UCSD-AML1 (cell line): ENCODE results near the gene RAB1A.
"Not testable (repeated sequence)": the region's sequence is repeated elsewhere in the genome, so short reads cannot be mapped to it uniquely, and the experiment has no call there.

Experiments used
- DNase-seq: peaks from one replicate; lab custom pipeline; 2025; ENCODE audit not compliant: unreplicated experiment; lab: John Stamatoyannopoulos, UW

RAB1A gene

DNA sequence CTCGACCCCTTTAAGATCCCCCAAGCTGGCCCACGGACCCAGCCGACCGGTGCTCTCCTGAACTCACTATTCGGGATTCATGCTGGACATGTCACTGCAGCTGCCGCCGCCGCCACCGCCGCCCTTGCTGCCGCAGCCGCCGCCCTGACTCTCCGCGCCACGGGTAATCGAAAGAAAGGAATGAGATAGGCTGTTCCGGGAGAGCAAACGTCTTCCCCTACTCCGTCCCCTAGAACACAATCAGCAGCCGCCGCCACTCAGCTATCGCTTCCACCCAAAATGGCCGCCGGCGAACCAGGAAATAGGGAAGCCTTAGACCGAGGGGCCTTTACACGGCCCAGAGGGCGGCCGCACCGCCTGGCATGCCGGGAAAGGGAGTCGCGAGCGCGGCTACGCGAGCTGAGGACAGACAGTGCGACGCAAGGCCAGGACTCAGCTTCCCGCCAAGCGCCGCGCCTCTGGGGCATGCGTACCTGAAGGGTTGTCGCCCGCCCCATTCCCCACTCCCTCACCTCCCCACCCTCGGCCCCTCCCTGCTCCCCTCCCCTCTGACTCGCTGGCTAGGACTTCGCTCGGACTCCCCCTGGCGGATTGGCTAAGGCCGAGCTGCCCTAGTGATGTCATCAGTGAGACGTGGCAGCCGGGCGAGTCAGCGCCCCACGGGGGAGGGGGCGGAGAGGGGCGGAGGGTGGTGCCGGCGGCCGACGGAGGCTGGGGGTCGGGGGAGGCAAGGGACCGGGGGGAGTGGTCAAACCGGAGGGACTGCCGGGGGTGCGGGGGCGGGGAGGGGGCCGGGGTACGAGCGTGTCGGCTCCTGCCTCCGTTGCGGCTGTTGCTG lies at the start of gene RAB1A:
TSS of gene RAB1A (minus strand) at position 281 of the 838 bp plus-strand sequence. CDS start at position 90, 191 bp downstream.
- DNase-seq = peak; percentile 100

DNA sequence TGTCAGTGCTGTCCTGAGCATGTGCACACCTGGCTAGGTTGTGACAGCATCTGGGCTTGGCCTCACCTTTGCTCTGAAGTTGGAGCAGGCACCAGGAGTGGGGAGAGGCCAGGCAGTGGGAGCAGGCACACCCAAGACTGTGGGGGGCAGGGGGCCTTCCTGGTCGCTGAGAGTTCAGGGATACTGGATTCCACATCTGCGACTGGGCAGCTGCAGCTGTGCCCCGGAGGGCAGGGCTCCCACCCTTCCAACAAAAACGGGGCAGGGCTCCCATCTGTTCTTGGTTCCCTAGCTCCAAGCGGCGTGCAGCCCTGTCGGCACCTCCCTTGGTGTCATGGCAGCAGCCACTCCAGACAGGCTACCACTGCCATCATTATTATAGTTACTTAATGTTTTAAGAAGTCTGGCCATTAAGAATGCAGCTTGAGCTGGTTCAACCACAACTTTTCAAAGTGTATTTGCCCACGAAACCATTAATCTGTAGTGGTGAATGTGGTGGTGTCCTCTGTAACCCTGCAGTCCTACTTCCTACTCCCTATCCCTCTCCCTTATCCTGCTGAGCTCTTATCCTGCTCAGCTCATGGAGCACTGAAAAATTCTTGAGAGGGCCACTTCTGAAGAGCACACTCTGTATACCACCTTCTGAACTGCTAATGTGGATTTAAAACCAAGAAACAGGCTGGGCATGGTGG lies 48.0 kb upstream of the RAB1A start:
- no peak for DNase-seq

DNA sequence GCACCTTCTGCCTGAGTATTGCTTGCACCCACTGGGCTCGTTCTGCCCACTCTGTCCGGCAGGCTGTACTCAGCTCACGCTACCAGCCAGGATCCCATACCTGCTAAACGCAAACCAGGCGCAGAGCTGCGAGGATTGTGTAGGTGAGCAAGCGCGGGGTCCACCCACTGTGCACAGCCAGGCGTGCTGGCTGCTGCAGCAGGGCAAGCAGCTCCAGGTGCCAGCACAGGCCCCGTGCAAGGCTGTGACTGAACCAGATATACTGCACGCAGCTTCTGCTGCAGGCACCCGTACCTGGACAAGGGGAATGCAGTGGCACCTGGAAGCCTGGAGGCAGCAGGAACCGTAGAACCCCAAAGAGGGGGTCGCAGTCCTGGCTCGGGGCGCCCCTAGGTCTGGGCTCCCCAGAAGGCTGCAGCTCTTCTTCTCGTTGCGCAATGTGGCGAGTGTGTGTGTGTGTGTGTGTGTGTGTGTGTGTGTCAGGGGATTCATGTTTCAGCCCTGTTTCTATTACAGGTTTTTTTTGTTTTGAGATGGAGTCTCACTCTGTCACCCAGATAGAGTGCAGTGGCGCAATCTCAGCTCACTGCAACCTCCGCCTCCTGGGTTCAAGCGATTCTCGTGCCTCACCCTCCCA lies 46.1 kb upstream of the RAB1A start:
- no peak for DNase-seq

DNA sequence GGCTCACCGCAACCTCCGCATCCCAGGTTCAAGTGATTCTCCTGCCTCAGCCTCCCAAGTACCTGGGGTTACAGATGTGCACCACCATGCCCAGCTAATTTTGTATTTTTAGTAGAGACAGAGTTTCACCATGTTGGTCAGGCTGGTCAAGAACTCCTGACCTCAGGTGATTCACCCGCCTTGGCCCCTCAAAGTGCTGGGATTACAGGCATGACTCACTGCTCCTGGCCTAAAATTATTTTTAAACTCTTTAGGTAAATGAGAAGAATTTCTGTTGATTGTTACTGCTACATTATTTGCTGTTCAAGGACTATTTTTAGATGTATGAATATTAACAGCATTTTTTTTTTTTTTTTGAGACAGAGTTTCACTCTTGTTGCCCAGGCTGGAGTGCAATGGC lies 44.1 kb upstream of the RAB1A start:
- not testable (repeated sequence) for DNase-seq

DNA sequence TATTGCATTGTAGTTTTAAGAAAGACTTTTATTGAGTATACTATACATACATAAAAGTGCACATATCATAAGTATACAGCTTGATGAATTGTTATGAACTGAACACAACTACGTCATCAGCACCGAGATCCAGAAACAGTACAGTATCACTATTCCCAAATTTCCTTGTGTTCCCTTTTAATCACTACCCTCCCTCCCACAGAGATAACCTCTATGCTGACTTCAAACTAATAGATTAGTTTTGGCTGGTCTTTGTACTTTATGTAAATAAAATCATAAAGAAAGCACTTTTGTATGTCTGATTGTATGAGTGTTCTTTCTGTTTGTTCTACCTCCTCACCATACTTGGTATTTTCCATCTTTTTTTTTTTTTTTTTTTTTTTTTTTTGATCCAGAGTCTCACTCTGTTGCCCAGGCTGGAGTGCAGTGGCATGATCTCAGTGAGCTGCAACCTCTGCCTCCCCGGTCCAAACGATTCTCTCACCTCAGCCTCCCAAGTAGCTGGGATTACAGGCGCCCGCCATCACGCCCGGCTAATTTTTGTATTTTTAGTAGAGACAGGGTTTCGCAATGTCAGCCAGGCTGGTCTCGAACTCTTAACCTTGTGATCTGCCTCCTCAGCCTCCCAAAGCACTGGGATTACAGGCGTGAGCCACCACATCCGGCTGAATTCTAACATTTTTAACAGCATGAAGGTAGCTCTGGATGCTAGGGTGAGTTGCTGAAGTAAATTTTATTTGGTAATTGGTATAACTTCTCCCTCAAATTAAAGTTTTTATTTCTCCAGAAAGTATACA lies 43.3 kb upstream of the RAB1A start:
- DNase-seq = no peak

DNA sequence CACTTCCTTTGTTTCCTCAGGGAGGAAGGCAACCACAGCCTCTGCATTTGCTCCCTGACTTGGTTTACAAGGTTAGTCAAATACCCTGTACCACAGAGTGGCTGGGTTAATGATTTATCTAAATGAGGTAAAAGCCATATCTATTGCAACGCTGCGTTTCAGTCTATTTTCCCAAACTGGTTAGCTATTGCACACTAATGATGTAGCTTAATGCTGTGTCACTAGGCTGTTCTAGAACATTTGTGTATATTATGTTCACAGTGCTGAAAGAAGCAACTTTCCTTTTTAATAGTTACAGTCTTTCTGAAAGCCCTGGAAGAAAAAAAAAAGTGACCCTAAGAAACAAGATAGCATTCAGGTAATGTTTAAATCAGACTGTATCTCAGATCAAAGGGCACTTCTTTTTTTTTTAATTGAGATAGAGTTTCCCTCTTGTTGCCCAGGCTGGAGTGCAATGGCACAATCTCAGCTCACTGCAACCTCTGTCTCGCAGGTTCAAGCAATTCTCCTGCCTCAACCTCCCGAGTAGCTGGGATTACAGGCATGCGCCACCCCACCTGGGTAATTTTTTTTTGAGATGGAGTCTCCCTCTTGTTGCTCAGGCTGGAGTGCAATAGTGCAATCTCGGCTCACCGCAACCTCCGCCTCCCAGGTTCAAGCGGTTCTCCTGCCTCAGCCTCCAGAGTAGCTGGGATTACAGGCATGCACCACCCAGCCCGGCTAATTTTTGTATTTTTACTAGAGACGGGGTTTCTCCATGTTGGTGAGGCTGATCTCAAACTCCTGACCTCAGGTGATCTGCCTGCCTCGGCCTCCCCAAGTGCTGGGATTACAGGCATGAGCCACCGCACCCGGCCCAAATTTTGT lies 40.9 kb upstream of the RAB1A start:
- DNase-seq = not testable (repeated sequence)

DNA sequence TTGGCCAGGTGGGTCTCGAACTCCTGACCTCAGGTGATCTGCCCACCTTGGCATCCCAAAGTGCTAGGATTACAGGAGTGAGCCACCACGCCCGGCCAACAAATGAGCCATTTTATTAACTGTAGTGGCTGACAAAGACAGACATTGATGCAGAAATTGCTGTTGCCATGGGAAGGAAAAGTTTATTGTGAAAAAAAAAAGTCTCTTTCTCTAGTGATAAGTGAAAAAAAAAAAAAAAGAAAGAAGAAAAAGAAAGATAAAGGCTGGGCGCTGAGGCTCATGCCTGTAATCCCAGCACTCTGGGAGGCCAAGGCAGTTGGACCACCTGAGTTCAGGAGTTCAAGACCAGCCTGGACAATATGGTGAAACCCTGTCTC lies 39.8 kb upstream of the RAB1A start:
- DNase-seq = no peak

DNA sequence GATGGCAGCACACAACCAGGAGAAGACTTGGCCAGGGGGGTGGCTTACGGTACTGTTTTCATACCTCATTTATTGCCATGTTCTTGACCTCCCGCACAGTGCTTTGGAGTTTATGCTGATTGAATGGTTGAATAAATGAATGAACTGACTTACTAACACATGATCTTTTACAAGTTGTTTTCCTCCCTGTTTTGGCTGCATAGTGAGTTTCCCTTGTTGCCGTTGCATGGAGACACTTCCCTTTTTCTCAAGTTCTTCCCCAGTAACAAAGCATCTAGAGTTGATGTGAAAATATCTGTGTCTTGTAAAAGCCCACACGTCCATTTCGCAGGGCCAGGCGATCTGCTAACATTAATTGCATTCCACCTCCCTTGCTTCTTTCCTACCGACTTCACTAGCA lies 35.7 kb upstream of the RAB1A start:
- no peak for DNase-seq

DNA sequence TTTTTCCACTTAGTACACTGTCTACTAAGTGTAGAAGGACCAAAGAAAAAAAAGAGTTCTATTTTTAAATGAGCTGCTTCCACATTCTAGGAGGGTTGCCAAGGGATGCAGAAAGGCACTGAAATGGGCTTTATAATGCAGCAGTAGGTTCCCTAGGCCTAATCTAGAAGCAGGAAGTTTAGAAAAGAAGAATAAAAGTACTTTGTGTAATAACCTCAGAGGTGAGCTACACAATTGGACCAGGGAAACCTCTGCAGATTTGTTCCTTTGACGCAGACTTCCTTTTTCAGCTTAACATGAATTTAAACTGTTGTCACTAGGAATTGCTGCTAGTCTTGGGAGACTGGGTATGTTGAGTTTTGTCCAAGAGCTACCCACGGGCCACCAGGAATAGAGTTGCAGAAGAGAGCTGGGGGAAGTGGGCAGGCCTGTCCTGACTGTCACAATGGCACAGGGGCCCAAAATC lies 34.6 kb upstream of the RAB1A start:
- no peak for DNase-seq

DNA sequence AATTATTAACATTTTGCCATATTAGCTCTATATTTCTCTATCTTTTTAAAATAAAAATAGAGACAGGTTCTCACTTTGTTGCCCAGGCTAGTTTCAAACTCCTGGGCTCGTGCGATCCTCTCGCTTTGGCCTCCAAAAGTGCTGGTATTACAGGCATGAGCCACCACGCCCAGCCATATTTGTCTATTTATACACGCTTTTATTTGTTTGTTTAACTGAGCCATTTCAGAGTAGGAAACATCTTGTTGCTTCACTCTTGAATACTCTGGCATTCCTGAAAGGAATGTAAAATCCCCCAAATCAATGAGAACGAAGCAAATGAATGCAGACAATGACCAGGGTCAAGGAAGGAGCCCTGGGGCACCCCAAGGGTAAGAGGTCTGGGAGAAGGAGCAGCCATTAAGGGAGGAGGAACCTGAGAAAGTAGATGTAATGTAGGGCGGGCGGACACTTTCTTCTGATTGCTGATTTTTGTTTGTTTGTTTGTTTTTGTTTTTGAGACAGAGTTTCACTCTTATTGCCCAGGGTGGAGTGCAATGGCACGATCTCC lies 31.7 kb upstream of the RAB1A start:
- DNase-seq = no peak

DNA sequence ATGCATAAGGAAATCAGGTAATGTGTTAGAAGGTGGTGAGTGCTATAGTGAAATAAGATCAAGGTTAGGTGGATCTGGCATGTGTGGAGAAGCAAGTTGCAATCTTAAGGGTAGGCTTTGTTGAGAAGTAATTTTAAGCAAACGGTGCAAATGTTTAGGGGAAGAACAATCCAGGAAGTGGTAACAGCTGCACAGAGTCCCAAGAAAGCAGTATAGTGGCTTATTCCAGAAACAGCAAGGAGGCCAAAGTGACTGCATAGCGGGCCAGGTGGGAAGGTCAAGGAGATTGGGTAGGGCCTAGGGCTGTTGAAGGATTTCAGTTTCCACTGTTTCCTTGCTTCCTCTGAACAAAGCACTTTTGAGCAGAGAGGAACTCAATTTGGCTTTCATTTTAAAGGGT lies 30.0 kb upstream of the RAB1A start:
- peak; percentile 43 for DNase-seq

DNA sequence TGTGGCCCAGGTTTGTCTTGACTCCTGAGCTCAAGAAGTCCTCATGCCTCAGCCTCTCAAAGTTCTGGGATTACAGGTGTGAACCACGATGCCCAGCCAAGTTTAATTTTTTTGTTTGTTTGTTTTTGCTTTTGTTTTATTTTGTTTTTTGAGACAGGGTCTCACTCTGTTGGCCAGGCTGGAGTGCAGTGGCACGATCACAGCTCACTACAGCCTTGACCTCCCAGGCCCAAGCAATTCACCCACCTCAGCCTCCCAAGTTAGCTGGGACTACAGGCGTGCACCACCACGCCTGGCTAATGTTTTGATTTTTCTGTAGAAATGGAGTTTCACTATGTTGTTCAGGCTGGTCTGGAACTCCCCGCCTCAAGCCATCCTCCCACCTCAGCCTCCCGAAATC lies 29.4 kb upstream of the RAB1A start:
- no peak for DNase-seq

DNA sequence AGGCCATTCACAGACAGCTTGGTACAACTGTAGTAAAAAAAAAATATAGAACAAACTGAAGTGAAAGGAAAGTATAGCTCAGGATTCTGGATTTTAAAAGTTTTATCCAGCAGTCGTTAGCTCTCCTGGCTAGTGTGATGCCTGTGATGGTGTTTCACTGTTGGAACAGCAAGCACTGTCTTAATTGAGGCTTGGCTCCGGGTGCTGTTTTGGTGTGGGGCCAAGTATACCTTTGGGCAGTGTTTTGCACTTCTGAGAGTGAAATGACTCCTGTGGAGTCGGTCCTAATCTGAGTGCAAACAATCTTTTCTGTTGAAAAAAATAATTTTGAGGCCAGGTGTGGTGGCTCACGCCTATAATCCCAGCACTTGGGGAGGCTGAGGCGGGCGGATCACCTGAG lies 28.7 kb upstream of the RAB1A start:
- DNase-seq = no peak

DNA sequence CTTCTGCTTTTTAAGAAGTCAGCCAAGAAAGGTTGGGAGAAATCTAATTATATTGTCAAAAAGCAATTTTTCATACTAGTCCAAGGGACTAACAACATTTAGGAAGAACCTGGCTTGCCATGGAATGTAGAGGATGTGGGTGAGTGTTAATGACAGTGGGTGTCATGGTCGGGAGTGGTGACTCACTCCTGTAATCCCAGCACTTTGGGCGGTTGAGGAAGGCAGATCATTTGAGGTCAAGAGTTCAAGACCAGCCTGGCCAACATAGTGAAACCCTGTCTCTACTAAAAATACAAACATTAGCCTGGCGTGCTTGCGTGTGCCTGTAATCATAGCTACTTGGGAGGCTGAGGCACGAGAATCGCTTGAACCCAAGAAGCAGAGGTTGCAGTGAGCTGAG lies 27.9 kb upstream of the RAB1A start:
- not testable (repeated sequence) for DNase-seq

DNA sequence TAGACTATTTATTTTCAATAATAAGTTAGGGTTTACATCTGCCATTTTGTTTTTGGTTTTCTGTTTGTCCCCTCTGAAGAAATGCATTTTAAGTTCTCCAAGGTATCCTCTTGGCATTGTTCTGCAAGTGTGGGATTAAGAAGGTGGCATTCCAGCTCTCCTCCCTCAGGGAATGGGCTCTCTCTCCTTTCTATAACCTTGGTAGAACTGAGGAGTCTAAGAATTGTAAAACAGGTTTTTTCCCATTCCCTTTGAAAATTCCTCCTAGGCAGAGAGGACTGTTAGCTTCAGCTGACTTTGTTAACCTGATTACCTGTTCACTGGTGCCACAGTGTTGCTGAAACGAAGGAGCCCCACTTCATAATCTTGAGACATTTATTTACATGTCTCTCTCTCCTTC lies 26.1 kb upstream of the RAB1A start:
- DNase-seq = no peak

DNA sequence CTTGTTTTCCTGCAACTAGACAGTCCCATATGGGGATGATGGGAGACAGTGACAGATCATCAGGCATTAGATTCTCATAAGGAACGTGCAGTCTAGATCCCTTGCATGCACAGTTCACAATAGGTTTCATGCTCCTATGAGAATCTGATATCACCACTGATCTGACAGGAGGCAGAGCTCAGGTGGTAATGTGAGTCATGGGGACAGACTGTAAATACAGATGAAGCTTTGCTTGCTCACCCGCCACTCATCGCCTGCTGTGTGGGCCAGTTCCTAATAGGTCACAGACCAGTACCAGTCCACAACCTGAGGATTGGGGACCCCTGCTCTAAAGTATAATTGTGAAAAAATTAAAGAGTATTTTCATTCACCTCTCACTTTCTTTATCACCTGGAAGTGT lies 23.6 kb upstream of the RAB1A start:
- DNase-seq = no peak

DNA sequence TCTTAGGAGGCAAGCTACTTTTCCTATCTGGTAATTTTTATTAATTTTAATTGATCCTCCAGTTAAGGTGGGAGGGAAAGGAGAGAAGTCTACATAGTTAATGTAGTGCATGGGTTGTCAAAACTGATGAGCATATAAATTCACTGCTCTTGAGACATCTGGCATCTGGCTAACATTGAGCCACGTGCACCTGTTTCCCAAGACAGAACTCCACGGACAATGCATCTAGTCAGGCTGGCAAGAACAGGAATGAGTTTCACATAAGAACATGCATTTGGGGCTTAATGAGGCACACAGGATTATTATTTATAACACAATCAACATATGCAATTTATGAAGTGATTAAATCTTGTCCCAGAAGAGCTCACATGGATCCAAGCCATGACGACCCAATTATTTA lies 16.2 kb upstream of the RAB1A start:
- DNase-seq = no peak

DNA sequence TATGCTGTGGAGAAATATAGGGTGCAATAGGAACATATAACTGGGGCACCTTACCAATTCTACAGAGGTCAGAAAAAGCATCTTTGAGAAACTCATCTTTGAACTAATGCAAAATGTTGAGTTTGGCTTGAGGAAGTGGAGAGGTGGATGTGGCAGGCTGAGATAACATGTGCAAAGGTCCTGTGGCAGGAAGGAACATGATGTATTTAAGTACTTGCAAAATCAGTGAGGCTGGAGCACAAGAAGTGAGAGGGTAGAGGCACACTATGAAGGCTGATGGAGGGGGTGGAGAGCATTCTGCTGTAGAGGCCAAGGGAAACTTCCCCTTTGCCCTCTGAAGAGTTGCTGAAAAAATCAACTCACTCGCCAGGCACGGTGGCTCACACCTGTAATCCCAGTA lies 14.7 kb upstream of the RAB1A start:
- no peak for DNase-seq

DNA sequence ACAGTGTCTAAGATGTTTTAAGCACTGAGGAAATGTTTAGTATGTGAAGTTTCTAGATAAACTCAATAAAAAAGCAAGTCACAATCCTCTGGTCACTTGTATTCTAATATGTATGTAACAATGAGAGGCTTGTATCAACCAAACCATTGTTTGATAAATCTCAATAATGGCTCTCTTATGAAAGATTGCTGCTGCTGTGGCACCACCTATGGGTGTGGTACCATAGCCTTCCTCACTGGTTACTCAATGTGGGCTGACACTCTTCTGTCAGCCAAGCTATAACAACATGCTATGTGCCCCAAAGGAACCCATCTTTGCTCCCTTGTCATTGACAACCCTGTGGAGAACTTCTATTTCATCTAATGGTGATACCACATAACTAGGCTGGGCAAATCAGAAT lies 12.6 kb upstream of the RAB1A start:
- DNase-seq = no peak

DNA sequence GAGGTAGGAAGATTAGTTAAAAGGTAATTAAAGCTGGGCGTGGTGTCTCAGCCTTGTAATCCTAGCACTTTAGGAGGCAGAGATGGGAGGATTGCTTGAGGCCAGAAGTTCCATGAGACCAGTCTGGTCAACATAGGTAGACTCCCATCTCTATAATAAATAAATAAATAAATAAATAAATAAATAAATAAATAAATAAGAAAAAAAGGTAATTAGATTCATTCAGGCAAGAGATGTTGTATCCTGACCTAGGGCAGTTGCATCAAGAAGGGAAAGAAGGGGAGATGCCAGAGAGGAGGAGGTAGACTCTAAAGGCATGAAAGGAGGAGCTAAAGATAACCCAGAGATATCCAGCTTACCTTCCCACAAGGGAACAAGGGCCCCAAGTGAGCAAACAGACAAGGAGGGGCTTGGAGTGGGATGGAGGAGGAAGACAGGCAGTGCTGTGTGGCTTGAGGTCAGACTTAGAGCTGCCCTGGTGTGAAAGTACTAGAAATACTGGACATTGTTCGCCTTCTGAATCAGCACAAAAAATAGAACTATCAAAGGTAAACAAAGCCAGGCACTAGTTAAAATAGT lies 7.4 kb upstream of the RAB1A start:
- DNase-seq = no peak
